DMS53 treated with DMSO at 0.1 percent for 48 hours (cell line): ENCODE measurements around the gene PHF2.

Source experiments
- DNase-seq: peaks from one replicate; lab custom pipeline; 2025; ENCODE audit not compliant: unreplicated experiment; lab: John Stamatoyannopoulos, UW

The PHF2 gene

GRCh38 chr9:93585695-93586094, 9.3 kb downstream of the PHF2 start:
- no peak for DNase-seq

- DNase-seq: no peak
These were observed 10.1 kb downstream of the PHF2 start for GRCh38 chr9:93586290-93587057.

- no peak for DNase-seq
These were observed 10.9 kb downstream of the PHF2 start for GRCh38 chr9:93587284-93587650.

GRCh38 chr9:93587651-93588347, 11.4 kb downstream of the PHF2 start:
- DNase-seq: no peak

GRCh38 chr9:93588641-93589609, 12.5 kb downstream of the PHF2 start:
- no peak for DNase-seq

GRCh38 chr9:93589688-93590087, 13.3 kb downstream of the PHF2 start:
- no peak for DNase-seq

GRCh38 chr9:93590609-93591234, 14.3 kb downstream of the PHF2 start:
- no peak for DNase-seq

- DNase-seq: no peak
These were observed 15.1 kb downstream of the PHF2 start for GRCh38 chr9:93591301-93592007.

- DNase-seq: no peak
These were observed 15.7 kb downstream of the PHF2 start for GRCh38 chr9:93592008-93592642.

- no peak for DNase-seq
These were observed 16.2 kb downstream of the PHF2 start for GRCh38 chr9:93592643-93593021.

- DNase-seq: no peak
These were observed 16.8 kb downstream of the PHF2 start for GRCh38 chr9:93593144-93593658.

GRCh38 chr9:93594041-93594756, 17.8 kb downstream of the PHF2 start:
- no peak for DNase-seq

- DNase-seq: no peak
These were observed 19.1 kb downstream of the PHF2 start for GRCh38 chr9:93595461-93595860.

GRCh38 chr9:93595861-93596365, 19.5 kb downstream of the PHF2 start:
- DNase-seq: no peak

- no peak for DNase-seq
These were observed 20.0 kb downstream of the PHF2 start for GRCh38 chr9:93596399-93596798.

GRCh38 chr9:93597142-93597706, 20.8 kb downstream of the PHF2 start:
- DNase-seq: no peak

- DNase-seq: no peak
These were observed 21.7 kb downstream of the PHF2 start for GRCh38 chr9:93597871-93598646.
